Hematopoietic multipotent progenitor cell (in vitro differentiated cells): ENCODE data around the gene SCIN. TPM values are rescaled to one million over a fixed set of nuclear protein-coding genes. Genes with fewer than 3 reads are reported as not detected.

ENCODE experiments used
- DNase-seq, 3 donors: peaks; one replicate each; pipeline ENCODE4 v3.0.0-alpha.2; 2011 to 2015; ENCODE audit warnings: low read depth in 2 of 3, low spot score in 2 of 3
- total RNA-seq: library from RNA; depleted of rRNA; stranded (reverse); fragments of >200 nt; gene quantifications from one replicate; pipeline ENCODE4 v1.2.3, GENCODE V29; 2012

Gene SCIN
- total RNA-seq, 1 donor = under 0.01 TPM

DNA sequence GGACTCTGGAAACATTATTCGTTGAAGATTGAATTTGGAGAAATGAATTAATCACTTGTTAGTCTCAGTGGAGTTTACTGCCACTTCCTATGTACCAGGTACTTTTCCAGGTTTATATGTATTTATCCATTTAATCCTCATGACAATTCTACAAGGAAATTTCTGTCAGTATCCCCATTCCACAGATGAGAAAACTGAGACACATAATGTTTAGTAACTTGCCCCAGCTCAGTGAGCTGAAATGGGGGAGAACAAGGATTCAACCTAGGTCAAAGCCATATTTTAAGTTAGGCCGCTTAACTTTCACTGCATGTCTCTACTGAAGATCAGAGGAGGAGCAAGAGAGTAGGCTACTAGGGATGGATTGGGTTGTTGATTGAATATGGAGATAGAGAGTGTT lies 4.6 kb upstream of the SCIN start:
- no peak for DNase-seq

DNA sequence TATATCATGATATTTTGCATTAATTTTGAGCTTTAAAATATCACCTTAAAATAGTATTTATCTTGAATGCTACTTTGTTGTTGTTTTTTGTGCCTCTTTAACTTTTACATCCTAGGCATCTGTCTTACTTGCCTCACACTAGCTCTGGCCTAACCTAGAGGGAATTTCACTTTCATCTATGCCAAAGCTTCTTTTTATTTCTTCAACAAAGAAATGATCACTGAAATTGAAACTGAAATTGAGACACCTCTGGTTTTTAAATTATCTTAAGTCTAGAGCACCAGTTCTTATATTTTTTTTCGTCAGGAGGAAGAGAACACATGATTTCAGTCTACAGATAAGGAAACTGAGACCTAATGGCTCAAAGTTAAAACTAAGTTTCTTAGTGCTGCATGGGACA lies 3.5 kb upstream of the SCIN start:
- DNase-seq = no peak

DNA sequence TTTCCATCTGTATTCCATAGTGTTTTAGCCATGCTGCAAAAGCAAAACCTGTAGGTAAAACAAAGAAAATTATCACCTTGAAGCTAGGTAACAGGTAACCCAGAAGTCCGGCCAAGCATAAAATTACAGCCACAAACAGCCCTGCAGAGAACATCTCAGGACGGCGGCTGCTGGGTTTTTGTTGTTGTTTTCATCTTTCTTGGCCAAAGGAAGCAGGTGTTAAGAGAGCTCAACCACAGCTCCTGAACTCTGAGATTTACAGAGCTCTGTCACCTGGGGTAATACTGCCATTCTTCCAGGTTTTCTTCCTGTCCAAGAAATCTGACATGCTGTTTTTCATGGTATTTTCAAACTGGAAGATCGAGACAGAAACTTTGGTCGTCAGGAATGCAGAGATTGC lies 847 bp upstream of the SCIN start:
- DNase-seq = peak in 1 of 3 donors; percentile 10

DNA sequence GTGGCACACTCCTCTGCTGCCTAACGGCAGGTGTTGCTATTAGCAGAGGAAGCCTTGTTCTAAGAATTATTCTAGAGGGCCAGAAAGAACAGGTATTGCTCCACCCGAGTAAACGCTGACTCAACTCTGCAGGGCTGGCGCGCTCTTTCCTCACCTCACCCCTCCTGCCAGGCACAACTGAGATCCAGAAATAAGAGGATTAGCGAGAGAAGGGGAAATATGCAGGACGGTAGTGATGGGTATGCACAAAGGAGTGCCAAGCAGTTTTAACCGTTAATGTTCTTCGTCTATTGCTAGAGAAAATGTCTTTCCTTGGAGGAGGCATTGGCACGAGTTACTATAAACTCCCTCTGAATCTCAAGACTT lies 369 bp upstream of the SCIN start:
- peak in 1 of 3 donors; percentile 12 for DNase-seq

DNA sequence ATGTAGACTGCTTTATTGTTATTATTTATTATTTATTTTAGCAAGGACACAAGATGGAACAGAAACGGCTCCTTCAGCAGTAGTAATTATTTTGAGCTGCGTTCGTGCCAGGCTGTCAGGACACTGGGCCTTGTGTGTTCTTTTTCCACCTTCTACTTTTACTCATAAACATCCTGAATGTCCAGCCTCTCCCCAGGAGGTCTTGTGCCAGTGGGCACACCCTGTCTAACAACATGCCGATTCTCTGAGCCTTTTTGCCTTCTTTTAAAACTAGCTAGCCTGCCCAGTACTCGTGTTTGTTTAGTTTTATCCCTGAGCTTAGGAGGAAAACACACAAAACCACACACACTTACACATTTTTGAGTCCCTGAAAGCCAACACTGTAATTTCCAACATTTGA lies 1.2 kb downstream of the SCIN start:
- DNase-seq = no peak

DNA sequence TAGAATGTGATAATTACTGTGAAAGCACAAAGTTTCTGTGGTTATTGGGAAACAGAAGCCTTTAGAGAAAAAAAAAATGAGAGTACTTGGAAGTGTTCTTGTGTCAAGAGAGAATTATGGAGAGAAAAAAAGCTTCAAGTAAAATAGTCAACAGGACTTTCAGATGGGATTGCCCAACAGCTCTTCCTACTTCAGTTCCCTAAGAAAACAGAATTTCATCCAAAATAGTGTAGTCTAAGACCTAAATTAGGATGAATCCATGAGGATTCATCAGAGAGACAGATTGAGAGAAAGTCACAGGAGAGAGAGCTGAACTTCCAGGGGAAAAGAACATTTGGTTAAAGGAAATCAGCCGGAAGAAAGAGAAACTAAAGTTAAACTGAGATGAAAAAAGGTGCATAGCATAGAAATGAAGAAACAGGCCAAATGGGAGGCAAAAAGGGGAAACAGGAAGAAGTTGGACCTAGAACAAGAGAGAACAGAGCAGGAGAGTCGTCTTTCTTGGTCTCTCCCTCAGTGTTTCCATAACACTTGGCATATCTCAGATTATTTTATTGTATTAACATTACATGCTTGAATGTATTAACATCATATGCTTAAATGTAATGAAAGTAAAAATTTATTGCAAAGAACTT lies 2.5 kb downstream of the SCIN start:
- no peak for DNase-seq

DNA sequence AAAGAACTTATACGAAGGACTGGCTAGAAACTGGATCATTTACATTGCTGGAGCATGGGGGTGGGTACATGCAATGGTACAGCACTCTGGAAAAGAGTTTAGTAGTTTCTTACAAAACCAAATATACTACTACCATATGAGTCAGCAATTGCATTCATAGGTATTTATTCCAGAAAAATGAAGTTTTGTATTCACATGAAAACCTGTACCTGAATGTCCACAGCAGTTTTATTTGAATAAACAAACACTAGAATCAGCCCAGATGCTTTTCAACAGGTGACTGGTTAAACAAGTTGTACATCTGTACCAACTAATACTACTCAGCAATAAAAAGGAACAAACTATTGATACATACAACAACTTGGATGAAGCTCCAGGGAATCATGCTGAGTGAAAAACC lies 3.4 kb downstream of the SCIN start:
- no peak for DNase-seq

DNA sequence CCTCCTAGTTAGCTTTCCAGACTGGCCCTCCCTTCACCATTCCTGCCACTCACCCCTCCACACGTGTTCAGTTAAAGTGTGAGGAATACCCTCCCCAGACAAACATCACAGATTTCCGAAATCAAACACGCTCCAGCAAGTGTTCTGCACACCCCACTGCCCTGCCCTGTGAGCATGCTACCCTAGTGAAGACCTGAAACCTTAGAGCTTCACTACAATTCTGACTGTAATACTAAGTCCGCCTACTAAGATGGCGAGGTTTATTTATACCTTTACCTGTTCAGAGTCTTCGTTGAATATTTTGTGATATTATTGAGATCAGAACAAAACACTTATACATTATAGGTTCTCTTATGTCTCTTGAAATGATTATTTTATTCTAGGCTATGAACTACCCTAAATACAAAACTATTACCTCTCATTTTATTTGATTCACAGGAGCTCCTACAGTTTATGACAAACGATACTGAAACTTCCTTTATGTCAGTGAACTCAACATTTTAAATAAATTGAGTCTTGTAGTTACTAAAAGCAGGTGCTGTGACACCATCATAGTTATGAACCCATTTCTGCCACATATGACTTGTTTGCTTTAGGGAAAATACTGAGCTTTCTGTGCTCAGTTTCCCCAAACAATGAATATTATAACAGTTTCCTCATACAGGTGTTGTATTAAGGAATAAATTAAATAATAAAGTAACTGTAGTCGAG lies 8.6 kb downstream of the SCIN start:
- DNase-seq = no peak

DNA sequence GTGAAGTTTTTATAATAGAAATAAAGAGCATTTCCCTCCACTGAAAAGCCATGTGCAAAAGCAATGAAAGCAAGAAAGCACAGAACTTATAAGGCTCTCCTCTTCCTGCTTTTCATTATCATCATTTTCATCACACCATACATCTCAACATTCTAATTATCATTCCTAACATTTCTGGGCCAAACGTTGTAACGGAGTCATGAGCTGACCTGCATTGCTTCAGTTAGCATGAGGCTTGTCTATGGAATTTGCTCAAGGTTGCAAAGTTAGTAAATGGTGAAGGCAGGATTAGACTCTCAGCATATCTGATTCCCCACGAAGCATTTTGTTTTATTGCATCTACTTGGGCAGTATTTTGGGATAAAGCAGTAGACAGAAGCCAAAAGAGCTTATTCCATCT lies 11.4 kb downstream of the SCIN start:
- no peak for DNase-seq

DNA sequence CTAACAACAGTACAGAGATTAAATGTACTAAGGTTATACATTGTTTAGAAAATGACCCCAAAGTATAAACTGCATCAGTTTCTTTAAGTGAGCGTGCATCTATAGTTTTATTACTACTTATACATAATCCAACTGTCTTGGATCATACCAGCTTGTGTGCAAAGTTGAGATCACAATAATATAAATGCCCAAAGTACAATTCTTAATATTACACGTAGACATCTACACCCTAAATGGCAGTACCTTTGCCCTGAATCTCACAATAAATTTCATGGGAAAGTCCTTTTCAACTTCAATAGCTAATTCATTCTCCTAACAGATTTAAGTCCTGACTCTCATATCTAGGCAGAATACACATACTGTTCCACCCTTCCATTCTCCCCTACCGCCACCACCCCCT lies 11.8 kb downstream of the SCIN start:
- DNase-seq = no peak

DNA sequence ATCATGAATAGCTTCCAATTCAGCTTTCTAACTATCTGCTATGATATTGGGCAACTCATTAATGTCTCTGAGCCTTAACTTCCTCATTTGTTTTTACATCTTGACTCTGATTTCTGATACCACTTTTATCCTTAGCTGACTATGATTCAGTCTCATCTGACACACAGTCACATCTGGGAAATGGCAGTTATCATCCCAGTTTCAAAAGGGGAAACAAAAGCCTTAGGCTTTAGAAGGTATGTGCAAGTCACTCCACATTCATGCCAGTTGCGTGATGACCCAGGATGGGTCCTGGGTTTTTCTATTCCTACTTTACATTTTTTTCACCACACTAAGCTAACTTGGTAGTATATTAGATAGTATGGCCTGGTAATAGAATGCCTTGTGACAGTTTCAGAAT lies 12.7 kb downstream of the SCIN start:
- peak in 1 of 3 donors; percentile 9 for DNase-seq

DNA sequence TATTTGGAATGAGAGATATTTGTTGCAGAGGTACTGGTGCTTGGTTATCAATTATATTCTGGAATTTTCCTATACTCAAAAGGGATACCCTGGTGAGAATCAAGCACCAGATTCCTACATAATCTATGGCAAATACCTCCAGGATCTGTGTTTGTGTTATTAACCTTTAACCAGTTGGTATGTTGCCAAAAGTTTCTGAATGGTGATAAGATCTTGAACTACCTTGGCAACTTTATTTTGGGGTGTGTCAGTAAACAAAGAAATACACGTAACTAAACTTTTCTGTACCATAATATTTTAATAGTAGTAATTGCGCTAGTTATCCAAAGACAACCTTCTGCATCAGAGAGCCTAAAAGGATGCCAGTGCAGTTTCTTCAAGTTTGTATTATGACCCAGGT lies 13.4 kb downstream of the SCIN start:
- no peak for DNase-seq

DNA sequence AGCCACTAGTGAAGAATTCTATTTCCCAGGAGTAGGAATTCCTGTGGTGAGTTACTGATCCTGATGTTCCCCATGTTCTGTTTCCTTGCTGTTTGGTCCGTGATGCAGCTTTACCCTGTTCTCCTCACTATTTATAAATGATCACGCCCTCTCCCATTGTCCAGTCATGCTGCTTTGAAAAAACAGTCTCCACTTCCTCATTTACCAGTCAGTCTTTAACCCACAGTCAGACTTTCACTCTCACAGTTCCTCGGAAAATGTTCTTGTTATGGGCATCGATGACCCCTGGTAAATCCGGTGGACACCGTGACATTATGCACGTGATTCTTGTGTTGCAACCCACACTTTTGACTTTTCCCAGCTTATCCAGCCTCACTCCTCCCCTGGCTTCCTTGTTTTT lies 14.4 kb downstream of the SCIN start:
- peak in 1 of 3 donors; percentile 63 for DNase-seq

DNA sequence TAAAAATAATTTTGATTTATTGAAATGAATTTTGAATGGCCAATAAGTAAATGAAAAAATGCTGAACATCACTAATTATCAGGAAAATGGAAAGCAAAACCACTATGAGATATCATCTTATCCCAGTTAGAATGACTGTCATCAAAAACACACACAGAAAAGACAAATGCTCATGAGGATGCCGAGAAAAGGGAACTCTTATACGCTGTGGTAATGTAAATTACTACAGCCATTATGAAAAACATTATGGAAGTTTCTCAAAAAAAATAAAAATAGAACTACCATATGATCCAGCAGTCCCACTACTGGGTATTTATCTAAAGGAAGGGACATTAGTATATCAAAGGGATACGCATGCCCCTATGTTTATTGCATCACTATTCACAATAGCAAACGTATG lies 15.8 kb downstream of the SCIN start:
- DNase-seq = no peak

DNA sequence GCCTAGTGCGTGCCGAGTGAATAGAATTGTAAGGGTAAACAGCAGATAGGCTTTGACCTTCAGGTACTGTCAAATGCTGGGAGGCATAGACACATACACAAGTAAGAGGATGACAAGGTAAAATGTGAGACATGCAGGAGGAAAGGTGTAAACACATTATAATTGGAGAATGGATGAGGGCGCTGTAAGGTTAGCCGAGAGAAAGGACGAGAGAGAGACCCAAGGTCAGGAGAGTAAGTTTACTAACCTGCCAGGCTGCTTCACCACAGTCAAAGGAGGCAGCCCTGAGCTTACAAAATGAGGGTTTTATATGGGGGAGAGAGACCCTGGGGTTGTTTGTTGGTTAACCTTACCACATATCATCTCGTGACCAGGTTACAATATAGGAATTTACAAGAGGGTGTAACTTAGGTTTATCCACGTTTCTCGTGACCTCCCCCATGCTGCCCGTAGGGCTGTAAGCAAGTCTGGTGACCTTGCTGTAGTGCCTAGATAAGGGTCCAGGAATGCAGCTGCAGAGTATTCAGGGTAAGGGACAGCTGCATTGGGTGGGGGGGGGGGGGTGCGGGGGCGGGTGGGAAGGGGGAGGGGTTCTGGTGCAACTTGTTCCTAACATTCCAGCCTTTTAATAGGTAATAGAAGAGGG lies 17.9 kb downstream of the SCIN start:
- no peak for DNase-seq

DNA sequence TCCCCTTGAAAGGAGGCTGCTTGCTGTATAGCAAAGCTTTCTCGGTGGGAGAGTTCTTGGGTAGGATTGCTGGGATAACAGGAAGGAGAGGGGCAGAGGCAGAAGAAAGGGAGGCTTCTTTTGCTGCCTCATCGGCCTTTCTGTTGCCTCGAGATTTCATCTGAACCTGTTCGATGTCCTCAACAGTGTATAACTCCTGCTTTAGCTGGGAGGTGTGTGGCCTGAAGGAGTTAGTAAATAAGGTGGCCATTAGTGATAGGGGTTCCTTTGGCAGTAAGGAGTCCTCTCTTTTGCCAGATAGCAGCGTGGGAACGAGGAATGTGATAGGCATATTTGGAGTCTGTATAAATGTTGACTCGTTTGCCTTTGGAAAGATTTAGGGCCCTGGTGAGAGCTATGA lies 20.0 kb downstream of the SCIN start:
- no peak for DNase-seq

DNA sequence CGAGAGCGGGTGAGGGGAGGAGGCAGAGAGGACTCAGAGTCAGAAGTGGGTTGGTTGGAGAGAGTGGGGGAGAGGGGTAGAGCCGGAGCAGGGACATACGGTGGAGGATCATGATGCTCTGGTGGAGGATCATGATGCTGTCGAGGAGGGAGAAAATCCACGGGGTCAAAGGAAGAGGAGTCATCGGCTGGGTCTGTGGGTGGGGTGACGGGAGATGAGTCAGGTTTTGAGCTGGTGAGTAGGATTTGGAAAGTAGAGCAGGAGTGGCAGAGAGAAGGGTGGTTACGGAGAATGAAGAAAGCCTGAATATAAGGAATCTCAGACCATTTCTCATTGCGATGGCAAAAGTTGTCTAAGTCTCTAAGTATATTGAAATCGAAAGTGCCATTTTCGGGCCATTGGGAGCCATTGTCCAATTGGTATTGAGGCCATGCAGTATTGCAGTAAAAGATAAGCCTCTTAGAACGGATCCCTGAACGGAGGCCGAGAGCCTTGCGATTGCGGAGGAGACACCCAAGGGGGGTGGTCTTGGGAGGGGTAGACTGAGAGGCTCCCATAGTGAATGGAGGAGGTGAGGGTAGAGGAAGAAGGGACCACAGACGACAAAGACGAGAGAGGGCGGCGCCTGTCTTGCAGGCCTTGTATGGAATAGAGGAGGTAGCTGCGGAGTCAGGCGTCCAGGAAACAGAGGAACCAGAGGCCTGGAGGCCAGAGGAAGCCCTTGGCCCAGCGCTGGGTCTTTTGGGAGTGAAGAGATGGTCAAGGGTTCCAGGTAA lies 23.8 kb downstream of the SCIN start:
- DNase-seq = no peak

DNA sequence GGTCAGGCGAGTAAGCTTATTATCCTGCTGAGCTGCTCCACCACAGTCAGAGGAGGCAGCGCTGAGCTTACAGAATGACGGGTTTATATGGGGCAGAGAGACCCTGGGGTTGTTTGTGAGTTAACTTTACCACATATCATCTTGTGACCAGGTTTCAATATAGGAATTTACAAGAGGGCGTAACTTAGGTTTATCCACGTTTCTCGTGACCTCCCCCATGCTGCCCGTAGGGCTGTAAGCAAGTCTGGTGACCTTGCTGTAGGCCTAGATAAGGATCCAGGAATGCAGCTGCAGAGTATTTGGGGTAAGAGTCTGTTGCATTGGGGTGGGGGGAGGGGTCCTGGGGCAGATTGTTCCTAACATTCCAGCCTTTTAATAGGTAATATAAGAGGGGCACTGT lies 24.6 kb downstream of the SCIN start:
- DNase-seq = no peak

DNA sequence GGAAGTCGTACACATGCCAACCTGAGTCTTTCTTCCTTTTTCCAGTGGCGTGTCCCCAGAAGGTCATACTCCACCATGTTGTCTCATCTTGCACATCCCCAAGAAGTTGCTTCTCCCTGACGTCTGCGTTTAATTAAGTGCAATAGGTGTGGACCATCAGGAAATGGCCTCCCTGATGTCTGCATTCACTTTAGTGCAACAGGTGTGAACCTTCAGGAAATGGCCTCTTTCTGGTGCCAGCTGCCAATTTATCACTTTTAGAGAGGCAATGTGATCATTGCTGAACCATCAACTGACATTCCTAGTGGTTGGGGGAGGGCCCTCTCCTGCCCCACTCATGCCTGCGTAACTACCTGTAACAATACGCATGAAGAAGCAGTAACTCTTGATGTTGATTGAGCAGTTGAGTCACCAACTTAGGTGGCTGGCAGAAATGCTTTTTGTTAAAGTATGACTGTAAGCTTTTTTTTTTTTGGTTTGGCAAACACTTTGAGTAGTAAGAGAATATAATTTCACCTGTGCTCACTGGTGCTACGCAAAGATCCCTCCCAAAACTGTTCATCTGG lies 25.8 kb downstream of the SCIN start:
- no peak for DNase-seq

DNA sequence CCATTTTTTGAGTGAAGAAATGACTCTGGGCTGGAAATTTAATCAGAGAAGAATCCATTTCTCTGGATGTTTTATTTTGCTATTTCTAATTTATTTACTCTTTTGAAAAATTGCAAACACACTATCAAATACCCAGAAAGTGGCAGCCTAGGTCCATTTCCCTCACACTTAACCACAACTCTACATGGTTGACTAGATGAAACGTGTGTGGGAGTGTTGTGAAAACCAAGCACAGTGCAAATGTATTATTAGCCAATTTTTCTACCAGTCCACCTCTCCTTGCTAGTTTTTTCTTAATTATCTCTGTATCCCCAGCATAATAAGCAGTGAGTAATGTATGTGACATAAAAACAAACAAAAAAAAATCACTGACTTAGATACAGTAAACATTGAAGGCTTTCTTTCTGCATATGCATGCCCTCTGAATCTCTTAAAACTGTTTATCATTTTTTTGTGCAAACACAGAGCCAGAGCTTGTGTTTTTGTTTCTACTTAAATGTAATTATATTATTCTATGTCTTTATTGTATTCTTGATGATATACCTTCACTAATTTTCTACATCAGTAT lies 30.9 kb downstream of the SCIN start:
- no peak for DNase-seq

DNA sequence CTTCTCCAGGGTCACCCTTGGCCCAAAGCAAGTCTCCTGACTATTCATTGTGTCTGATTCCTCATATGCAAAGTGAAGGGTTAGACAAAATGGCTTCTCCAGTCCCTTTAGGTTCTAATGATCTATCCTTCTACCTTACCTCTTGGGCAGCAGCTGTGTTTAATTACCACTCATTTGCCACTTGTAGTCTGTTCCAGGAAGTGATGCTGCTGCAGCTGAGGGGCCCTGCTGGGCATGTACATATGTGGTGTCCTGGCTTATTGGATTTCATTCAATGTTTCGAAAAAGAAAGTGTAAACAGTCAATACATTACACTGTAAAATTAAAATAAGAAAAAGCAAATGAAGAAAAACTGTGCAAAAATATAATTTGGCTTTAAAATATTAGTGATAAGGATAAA lies 36.6 kb downstream of the SCIN start:
- DNase-seq = no peak
